Endodermal cell (in vitro differentiated cells): ENCODE measurements around the gene ARHGEF37. TPM values are rescaled to one million over a fixed set of nuclear protein-coding genes. Genes with fewer than 3 reads are reported as not detected.

Experiments
- DNase-seq: peaks from one replicate; pipeline ENCODE4 v3.0.0-alpha.2; 2017
- H3K27ac ChIP-seq: 2 replicates; pipeline ENCODE4 v1.5.1; 2013; ENCODE audit warnings: mild to moderate bottlenecking, low read depth, low read length, moderate library complexity
- H3K27me3 ChIP-seq: 2 replicates; pipeline ENCODE4 v1.6.1; 2013; ENCODE audit warnings: mild to moderate bottlenecking, low read length, moderate library complexity; ENCODE audit not compliant: insufficient read depth, control insufficient read depth, poor library complexity, severe bottlenecking
- H3K36me3 ChIP-seq: 2 replicates; pipeline ENCODE4 v1.7.0; 2013; ENCODE audit warnings: mild to moderate bottlenecking, low read length, moderate library complexity; ENCODE audit not compliant: control insufficient read depth, insufficient read depth
- H3K4me1 ChIP-seq: one replicate; pipeline ENCODE4 v1.7.0; 2013; ENCODE audit warnings: low read length; ENCODE audit not compliant: control insufficient read depth, insufficient read depth
- H3K4me3 ChIP-seq: 2 replicates; pipeline ENCODE4 v1.5.1; 2013; ENCODE audit warnings: mild to moderate bottlenecking, low read length, moderate library complexity
- H3K9ac ChIP-seq: 2 replicates; pipeline ENCODE4 v1.6.1; 2013; ENCODE audit warnings: mild to moderate bottlenecking, low read length, moderate library complexity; ENCODE audit not compliant: poor library complexity, severe bottlenecking; ENCODE audit errors: extremely low read depth
- H3K9me3 ChIP-seq: 2 replicates; pipeline ENCODE4 v1.6.1; 2013; ENCODE audit warnings: mild to moderate bottlenecking, low read length, moderate library complexity; ENCODE audit not compliant: control insufficient read depth
- H3K27ac Mint-ChIP-seq: 2 replicates; pipeline ENCODE4 v1.8.0; 2020; ENCODE audit warnings: mixed read lengths
- H3K27me3 Mint-ChIP-seq: 2 replicates; pipeline ENCODE4 v1.8.0; 2021; ENCODE audit warnings: mild to moderate bottlenecking, mixed read lengths; ENCODE audit not compliant: insufficient read depth
- H3K36me3 Mint-ChIP-seq: 2 replicates; pipeline ENCODE4 v1.8.0; 2020; ENCODE audit warnings: low read depth, mixed read lengths
- H3K4me1 Mint-ChIP-seq: 2 replicates; pipeline ENCODE4 v1.8.0; 2020; ENCODE audit warnings: mixed read lengths
- H3K4me3 Mint-ChIP-seq: 2 replicates; pipeline ENCODE4 v1.8.0; 2020; ENCODE audit warnings: mild to moderate bottlenecking, moderate library complexity, mixed read lengths
- H3K9me3 Mint-ChIP-seq: 2 replicates; pipeline ENCODE4 v1.8.0; 2020; ENCODE audit warnings: mild to moderate bottlenecking, mixed read lengths
- whole genome bisulfite sequencing, 2 experiments: methylation state at CpG; one replicate each; pipeline versions ENCODE4 v1.1.5 to v1.1.7; 2013; ENCODE audit warnings: missing lambda C conversion rate in 2 of 2, mixed read lengths in 1 of 2; ENCODE audit not compliant: insufficient coverage in 1 of 2, insufficient read length in 1 of 2; 5-methylcytosine and 5-hydroxymethylcytosine counted together
- total RNA-seq, 2 donors: library from RNA; stranded (reverse); fragmentation: NEBNext Ultra II Directional in 1 of 2; extraction: Animal tissue kit (Norgen Biotek cat#: 25700) in 1 of 2; gene quantifications; 2 replicates in 1 of 2; 3 replicates in 1 of 2; pipeline ENCODE4 v1.2.1, GENCODE V29; 2021
- TF ChIP-seq, protein P1 (sequence below): fragments of 200-600 bp; sonication (generic); conservative IDR thresholded peaks from 2 replicates; pipeline ENCODE4 v1.5.0; 2021; ENCODE audit warnings: antibody characterized with exemption, mild to moderate bottlenecking

The ARHGEF37 gene
- total RNA-seq, 2 donors from 2014 or later, result 0.57 to 0.93 TPM

GRCh38 chr5:149654883-149655505, 73.7 kb downstream of the ARHGEF37 start:
- no peak overlapping the region for H3K4me3 ChIP-seq
- no peaks in the 10 kb centered on the region for H3K36me3 ChIP-seq
- H3K27me3 ChIP-seq, result no peaks in the 10 kb centered on the region
- 20% methylated on average over 1 of the region's 4 CpGs; no CpG with 5 or more reads in 1 of the 2 experiments for WGBS, 2 experiments
- Mint-ChIP-seq H3K9me3 (no peaks in the 10 kb centered on the region), H3K36me3 (no peaks in the 10 kb centered on the region), H3K4me1 (peaks cover 8% of the 10 kb centered on the region), H3K27ac (no peak overlapping the region), H3K27me3 (no peaks in the 10 kb centered on the region), H3K4me3 (no peak overlapping the region)
- no peaks in the 10 kb centered on the region for H3K4me1 ChIP-seq
- TF ChIP-seq, protein P1, sequence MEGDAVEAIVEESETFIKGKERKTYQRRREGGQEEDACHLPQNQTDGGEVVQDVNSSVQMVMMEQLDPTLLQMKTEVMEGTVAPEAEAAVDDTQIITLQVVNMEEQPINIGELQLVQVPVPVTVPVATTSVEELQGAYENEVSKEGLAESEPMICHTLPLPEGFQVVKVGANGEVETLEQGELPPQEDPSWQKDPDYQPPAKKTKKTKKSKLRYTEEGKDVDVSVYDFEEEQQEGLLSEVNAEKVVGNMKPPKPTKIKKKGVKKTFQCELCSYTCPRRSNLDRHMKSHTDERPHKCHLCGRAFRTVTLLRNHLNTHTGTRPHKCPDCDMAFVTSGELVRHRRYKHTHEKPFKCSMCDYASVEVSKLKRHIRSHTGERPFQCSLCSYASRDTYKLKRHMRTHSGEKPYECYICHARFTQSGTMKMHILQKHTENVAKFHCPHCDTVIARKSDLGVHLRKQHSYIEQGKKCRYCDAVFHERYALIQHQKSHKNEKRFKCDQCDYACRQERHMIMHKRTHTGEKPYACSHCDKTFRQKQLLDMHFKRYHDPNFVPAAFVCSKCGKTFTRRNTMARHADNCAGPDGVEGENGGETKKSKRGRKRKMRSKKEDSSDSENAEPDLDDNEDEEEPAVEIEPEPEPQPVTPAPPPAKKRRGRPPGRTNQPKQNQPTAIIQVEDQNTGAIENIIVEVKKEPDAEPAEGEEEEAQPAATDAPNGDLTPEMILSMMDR, result no peak
- no peak for DNase-seq
- H3K9me3 ChIP-seq, result no peaks in the 10 kb centered on the region
- no peak overlapping the region for H3K27ac ChIP-seq
- H3K9ac ChIP-seq, result no peak overlapping the region

DNA sequence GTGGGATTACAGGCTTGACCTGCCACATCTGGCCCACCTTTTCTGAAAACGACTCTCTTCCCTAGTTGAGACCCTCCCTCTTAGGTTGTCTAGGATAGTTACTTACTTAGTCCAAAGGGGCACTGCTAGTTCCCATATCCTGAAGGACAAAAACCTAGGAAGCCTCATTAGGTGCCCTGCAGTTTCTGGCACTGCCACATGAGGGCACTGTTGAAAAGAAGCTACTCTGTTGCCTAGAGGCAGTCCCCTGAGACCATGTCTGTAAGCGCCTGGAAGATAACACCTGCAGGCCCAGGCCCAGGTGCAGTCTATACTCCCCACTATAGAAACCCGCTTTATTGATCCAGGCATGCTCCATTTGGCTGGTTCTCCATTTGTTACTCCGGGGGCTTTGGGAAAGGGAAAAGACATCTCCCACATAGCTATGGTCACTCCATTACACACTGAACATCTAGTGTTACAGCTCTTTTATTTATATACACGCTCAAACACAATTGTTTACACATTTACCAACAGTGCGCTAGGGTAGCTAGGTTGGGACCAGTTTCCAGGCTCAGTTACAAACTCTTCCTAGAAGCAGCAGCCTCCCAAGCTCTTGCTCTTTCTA, 75.4 kb downstream of the ARHGEF37 start:
- Histone ChIP-seq H3K9me3 (no peaks in the 10 kb centered on the region), H3K27me3 (no peaks in the 10 kb centered on the region), H3K4me1 (no peaks in the 10 kb centered on the region), H3K4me3 (no peak overlapping the region), H3K9ac (no peak overlapping the region), H3K27ac (no peak overlapping the region), H3K36me3 (no peaks in the 10 kb centered on the region)
- H3K36me3 Mint-ChIP-seq, result no peaks in the 10 kb centered on the region
- peak; percentile 95 for DNase-seq
- H3K4me1 Mint-ChIP-seq, result peaks cover 8% of the 10 kb centered on the region
- no peak overlapping the region for H3K4me3 Mint-ChIP-seq
- TF ChIP-seq, protein P1, result peak; percentile 95
- WGBS, 2 experiments, result 63 to 67% methylated on average over 3 to 6 of the region's 6 CpGs
- no peaks in the 10 kb centered on the region for H3K9me3 Mint-ChIP-seq
- H3K27me3 Mint-ChIP-seq, result no peaks in the 10 kb centered on the region
- no peak overlapping the region for H3K27ac Mint-ChIP-seq

- Histone ChIP-seq H3K36me3 (no peaks in the 10 kb centered on the region), H3K4me1 (no peaks in the 10 kb centered on the region), H3K9me3 (no peaks in the 10 kb centered on the region), H3K9ac (no peak overlapping the region), H3K27ac (no peak overlapping the region), H3K4me3 (no peak overlapping the region), H3K27me3 (no peaks in the 10 kb centered on the region)
- Mint-ChIP-seq H3K9me3 (no peaks in the 10 kb centered on the region), H3K4me1 (peaks cover 8% of the 10 kb centered on the region), H3K27me3 (no peaks in the 10 kb centered on the region), H3K4me3 (no peak overlapping the region), H3K27ac (no peak overlapping the region), H3K36me3 (no peaks in the 10 kb centered on the region)
- TF ChIP-seq, protein P1, result no peak
- DNase-seq, result no peak
- 94% methylated on average over 2 of the region's 2 CpGs; no CpG with 5 or more reads in 1 of the 2 experiments for WGBS, 2 experiments
These were observed 76.0 kb downstream of the ARHGEF37 start for GRCh38 chr5:149657324-149657723.
